Spleen (tissue), 11 donors: ENCODE data around the gene GJD3. TPM values are rescaled to one million over a fixed set of nuclear protein-coding genes. Genes with fewer than 3 reads are reported as not detected.

Experiments used
- DNase-seq: peaks from one replicate; pipeline ENCODE4 v3.0.0-alpha.2; 2020
- H3K27ac ChIP-seq, 8 donors: fragments of 200-600 bp; sonication (generic) in 7 of 8; 1 replicate in 4 of 8; 2 replicates in 4 of 8; pipeline versions ENCODE4 v1.5.0 to v1.8.0; 2016 to 2021; ENCODE audit warnings: inconsistent platforms in 4 of 8, mild to moderate bottlenecking in 4 of 8, moderate library complexity in 1 of 8
- H3K27me3 ChIP-seq, 7 donors: fragments of 200-600 bp; sonication (generic) in 6 of 7; replicated peaks in 1 of 7; 1 replicate in 4 of 7; 2 replicates in 3 of 7; pipeline versions ENCODE4 v1.5.0 to v1.8.0; 2016 to 2021; ENCODE audit warnings: inconsistent platforms in 3 of 7, mild to moderate bottlenecking in 1 of 7
- H3K36me3 ChIP-seq, 6 donors: fragments of 200-600 bp; sonication (generic) in 5 of 6; 1 replicate in 4 of 6; 2 replicates in 2 of 6; pipeline versions ENCODE4 v1.5.0 to v1.8.0; 2016 to 2021; ENCODE audit warnings: inconsistent platforms in 2 of 6
- H3K4me1 ChIP-seq, 6 donors: fragments of 200-600 bp; sonication (generic) in 5 of 6; 1 replicate in 3 of 6; 2 replicates in 3 of 6; pipeline versions ENCODE4 v1.5.0 to v1.8.0; 2016 to 2021; ENCODE audit warnings: inconsistent platforms in 3 of 6
- H3K4me3 ChIP-seq, 8 donors: fragments of 200-600 bp; sonication (generic) in 7 of 8; 1 replicate in 4 of 8; 2 replicates in 4 of 8; pipeline versions ENCODE4 v1.5.0 to v1.8.0; 2016 to 2021; ENCODE audit warnings: inconsistent platforms in 4 of 8, mild to moderate bottlenecking in 4 of 8, moderate library complexity in 2 of 8
- H3K9me3 ChIP-seq, 8 donors: fragments of 200-600 bp; sonication (generic) in 7 of 8; 1 replicate in 4 of 8; 2 replicates in 4 of 8; pipeline versions ENCODE4 v1.5.0 to v1.8.0; 2016 to 2021; ENCODE audit warnings: inconsistent platforms in 4 of 8
- POLR2A ChIP-seq, 3 donors: fragments of 450-650 bp; IDR thresholded peaks; one replicate each; pipeline ENCODE4 v1.5.1; 2017; ENCODE audit warnings: antibody characterized with exemption in 3 of 3, mild to moderate bottlenecking in 1 of 3
- POLR2AphosphoS5 ChIP-seq, 3 donors: sonication (generic); formaldehyde crosslinking; IDR thresholded peaks; one replicate each; pipeline ENCODE4 v1.5.1; 2017; ENCODE audit warnings: antibody characterized with exemption in 3 of 3
- WGBS, 5 donors: extraction: QIAGEN DNeasy Blood & Tissue Kit in 3 of 5; methylation state at CpG; one replicate each; pipeline versions ENCODE4 v1.1.5 to v1.1.7; 2013 to 2018; 5-methylcytosine and 5-hydroxymethylcytosine counted together
- intact Hi-C: fragments of 100-400 bp; cut with DNase I; formaldehyde crosslinking; loops from one replicate; pipeline ENCODE4 v1.15.0; 2023; ENCODE audit warnings: low total_unique reads
- polyA plus RNA-seq, 3 donors: library from polyadenylated mRNA; stranded (reverse); fragments of 200-250 nt; gene quantifications; one replicate each; pipeline ENCODE4 v1.2.1, GENCODE V29; 2013
- total RNA-seq, 7 donors: library from RNA; depleted of rRNA in 3 of 7; stranded (reverse); fragments of >200 nt in 3 of 7; fragmentation: NEBNext Ultra II Directional in 4 of 7; extraction: Animal tissue kit (Norgen Biotek cat#: 25700) in 4 of 7; gene quantifications; one replicate each; pipeline versions ENCODE4 v1.1.0 to v1.2.1, GENCODE V29; 2016 to 2021
- TF ChIP-seq, protein P1 (sequence below), 11 experiments: fragments of 200-600 bp in 7 of 11; fragments of 450-650 bp in 4 of 11; sonication (generic) in 4 of 11; IDR thresholded peaks in 8 of 11; conservative IDR thresholded peaks in 3 of 11; 1 replicate in 7 of 11; 2 replicates in 4 of 11; pipeline versions ENCODE4 v1.4.0 to v1.8.0; 2016 to 2021; ENCODE audit warnings: antibody characterized with exemption in 11 of 11, inconsistent platforms in 4 of 11, mild to moderate bottlenecking in 1 of 11
- donor health status: healthy with polysubstance abuse.
- donor health status: DM: no; HTN: no; CAD: no; lungs with moderate emphysema.
- donor health status: DM: no; HTN: no; CAD: no.
- donor health status: Bipolar disorder and iron deficiency.
- donor health status: healthy.
- donor health status: DM: no; HTN: no; CAD: no.
- donor health status: DM: yes; HTN: yes; CAD: no.

Gene GJD3
- total and polyA plus RNA-seq, 10 donors, result 0.20 to 15.0 (median 8.6) TPM

DNA sequence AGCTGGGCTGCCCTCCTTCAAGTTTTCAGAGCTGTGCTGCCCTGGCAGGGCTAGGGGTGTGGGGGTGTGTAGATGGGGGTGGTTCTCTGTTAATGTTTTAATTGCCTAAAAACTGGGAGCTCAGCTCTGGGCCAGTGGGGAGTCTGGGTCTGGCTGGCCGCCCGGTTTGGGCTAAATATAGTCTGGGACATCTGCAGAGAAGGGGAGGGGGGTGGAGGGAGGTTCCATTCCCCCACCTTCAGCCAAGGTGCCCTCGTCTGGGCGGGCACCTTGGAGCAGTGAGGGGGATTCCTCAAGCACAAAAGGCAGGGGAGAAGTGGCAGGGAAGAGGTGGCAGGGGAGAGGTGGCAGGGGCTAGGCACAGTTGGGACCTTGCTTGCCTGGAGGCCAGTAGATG, 42.6 kb downstream of the GJD3 start:
- no peak for TF ChIP-seq POLR2AphosphoS5 (IDR thresholded peaks at IDR 0.05)
- TF ChIP-seq, protein P1, sequence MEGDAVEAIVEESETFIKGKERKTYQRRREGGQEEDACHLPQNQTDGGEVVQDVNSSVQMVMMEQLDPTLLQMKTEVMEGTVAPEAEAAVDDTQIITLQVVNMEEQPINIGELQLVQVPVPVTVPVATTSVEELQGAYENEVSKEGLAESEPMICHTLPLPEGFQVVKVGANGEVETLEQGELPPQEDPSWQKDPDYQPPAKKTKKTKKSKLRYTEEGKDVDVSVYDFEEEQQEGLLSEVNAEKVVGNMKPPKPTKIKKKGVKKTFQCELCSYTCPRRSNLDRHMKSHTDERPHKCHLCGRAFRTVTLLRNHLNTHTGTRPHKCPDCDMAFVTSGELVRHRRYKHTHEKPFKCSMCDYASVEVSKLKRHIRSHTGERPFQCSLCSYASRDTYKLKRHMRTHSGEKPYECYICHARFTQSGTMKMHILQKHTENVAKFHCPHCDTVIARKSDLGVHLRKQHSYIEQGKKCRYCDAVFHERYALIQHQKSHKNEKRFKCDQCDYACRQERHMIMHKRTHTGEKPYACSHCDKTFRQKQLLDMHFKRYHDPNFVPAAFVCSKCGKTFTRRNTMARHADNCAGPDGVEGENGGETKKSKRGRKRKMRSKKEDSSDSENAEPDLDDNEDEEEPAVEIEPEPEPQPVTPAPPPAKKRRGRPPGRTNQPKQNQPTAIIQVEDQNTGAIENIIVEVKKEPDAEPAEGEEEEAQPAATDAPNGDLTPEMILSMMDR (IDR thresholded peaks at IDR 0.05 in 8 of 11, conservative IDR thresholded peaks at IDR 0.05 in 3 of 11), result no peak
- no peak for TF ChIP-seq POLR2A (IDR thresholded peaks at IDR 0.05)
- peak overlapping the region; percentile 28 to 100 (median 67) for H3K4me3 ChIP-seq
- intact Hi-C loops, result no loop called here
- no peaks in the 10 kb centered on the region for H3K9me3 ChIP-seq
- no peaks in the 10 kb centered on the region for H3K36me3 ChIP-seq
- DNase-seq, result peak; percentile 83
- H3K4me1 ChIP-seq, result peaks cover 83 to 99% (median 92%) of the 10 kb centered on the region in 6 donors
- WGBS, 5 donors, result 2 to 6% (median 5%) methylated on average over 4 of the region's 4 CpGs
- no peaks in the 10 kb centered on the region for H3K27me3 ChIP-seq
- H3K27ac ChIP-seq, result peak overlapping the region; percentile 79 to 97 (median 90)

DNA sequence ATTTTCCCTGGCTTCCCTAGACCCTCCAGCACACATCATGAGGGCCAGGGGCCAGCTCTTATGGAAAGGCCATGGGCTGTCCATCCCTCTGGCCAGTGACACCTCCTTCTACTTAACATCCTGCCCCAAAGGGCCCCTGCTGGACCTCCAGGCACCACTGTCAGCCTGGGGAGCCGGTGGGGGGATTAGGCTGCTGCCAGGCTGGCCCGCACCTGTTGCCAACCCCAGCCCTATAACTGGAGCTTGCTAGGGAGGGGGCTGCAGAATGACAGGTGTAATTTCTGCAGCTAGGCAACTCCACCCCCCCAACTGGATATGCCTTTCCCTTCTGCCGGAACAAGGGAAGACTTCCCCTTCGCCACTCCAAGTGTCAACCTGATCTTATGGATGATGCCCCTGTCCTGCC, 43.0 kb downstream of the GJD3 start:
- DNase-seq, result peak; percentile 82

DNA sequence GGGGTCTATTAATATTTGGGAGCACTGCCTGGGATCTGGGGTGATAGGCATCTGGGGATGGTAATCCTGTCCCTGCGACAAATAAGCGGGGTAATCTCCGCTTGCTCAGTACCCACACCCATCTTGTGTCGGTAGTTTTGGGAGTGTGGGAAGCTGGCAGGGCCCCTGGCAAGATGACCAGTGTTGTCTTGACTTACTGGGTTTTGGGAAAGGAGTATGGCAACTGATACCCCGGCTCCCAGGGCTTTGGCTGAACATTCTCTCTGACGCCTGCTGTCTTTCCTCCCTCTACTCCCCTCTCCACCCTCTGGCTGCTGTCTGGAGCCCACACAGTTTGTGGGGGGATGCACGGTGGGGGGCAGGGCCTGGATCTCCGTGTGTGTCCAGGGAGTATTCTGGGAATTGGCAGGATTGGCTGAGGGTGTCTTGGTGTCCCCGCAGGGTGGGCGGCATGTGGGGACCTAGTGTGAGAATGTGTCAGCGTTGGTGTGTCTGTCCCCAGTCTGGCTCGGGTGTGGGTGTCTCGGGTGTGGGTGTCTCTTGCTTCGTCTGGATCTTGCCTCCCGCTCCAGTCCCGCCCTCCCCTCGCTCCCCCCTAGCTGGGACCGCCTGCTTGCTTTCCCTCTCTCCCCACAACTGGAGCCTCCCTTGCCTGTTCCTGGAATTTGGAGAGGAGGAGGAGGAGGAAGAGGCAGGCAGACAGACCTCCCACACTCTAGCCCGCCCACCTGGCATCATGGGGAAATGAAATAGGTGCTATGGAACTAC, 43.6 kb downstream of the GJD3 start:
- Histone ChIP-seq H3K27ac (peak overlapping the region; percentile 79 to 97 (median 90)), H3K9me3 (no peaks in the 10 kb centered on the region), H3K4me1 (peaks cover 81 to 99% (median 92%) of the 10 kb centered on the region in 6 donors), H3K36me3 (no peaks in the 10 kb centered on the region), H3K27me3 (no peaks in the 10 kb centered on the region), H3K4me3 (peak overlapping the region in 7 of 8 donors; percentile 47 to 100 (median 98))
- whole genome bisulfite sequencing, 5 donors, result 33 to 55% (median 47%) methylated on average over 18 to 19 of the region's 19 CpGs
- TF ChIP-seq POLR2AphosphoS5 (IDR thresholded peaks at IDR 0.05) (peak; percentile 5 to 49 (median 44)), POLR2A (IDR thresholded peaks at IDR 0.05) (no peak)
- TF ChIP-seq, protein P1 (IDR thresholded peaks at IDR 0.05 in 8 of 11, conservative IDR thresholded peaks at IDR 0.05 in 3 of 11), result no peak
- intact Hi-C loops, result no loop called here
- peak; percentile 85 for DNase-seq

More for the DNA sequence above, 43.0 kb downstream of the GJD3 start:
- H3K27ac ChIP-seq, result peak overlapping the region; percentile 79 to 97 (median 90)
- no peaks in the 10 kb centered on the region for H3K36me3 ChIP-seq
- peak overlapping the region; percentile 28 to 100 (median 67) for H3K4me3 ChIP-seq
- intact Hi-C loops, result no loop called here
- peaks cover 81 to 99% (median 92%) of the 10 kb centered on the region in 6 donors for H3K4me1 ChIP-seq
- H3K27me3 ChIP-seq, result no peaks in the 10 kb centered on the region
- TF ChIP-seq POLR2A (IDR thresholded peaks at IDR 0.05), result no peak
- TF ChIP-seq, protein P1 (IDR thresholded peaks at IDR 0.05 in 8 of 11, conservative IDR thresholded peaks at IDR 0.05 in 3 of 11), result no peak
- no peak for TF ChIP-seq POLR2AphosphoS5 (IDR thresholded peaks at IDR 0.05)
- H3K9me3 ChIP-seq, result no peaks in the 10 kb centered on the region
- 21 to 68% (median 55%) methylated on average over 4 of the region's 4 CpGs for WGBS, 5 donors
